Colonic mucosa (tissue), 4 donors: ENCODE results near the gene TMEM33. TPM values are rescaled to one million over a fixed set of nuclear protein-coding genes. Genes with fewer than 3 reads are reported as not detected.

Source experiments
- DNase-seq: peaks from one replicate; pipeline ENCODE4 v3.0.0-alpha.2; 2020
- H3K27ac ChIP-seq: fragments of 200-600 bp; one replicate; pipeline ENCODE4 v1.8.0; 2021
- H3K27me3 ChIP-seq: fragments of 200-600 bp; one replicate; pipeline ENCODE4 v1.8.0; 2021
- H3K36me3 ChIP-seq: fragments of 200-600 bp; one replicate; pipeline ENCODE4 v1.8.0; 2021
- H3K4me1 ChIP-seq: fragments of 200-600 bp; one replicate; pipeline ENCODE4 v1.8.0; 2021; ENCODE audit warnings: mild to moderate bottlenecking
- H3K4me3 ChIP-seq: fragments of 200-600 bp; one replicate; pipeline ENCODE4 v1.8.0; 2021
- H3K9ac ChIP-seq, 2 donors: one replicate each; pipeline ENCODE4 v1.7.0; 2013; ENCODE audit warnings: control low read depth in 2 of 2, low read depth in 2 of 2, low read length in 2 of 2
- H3K9me3 ChIP-seq: fragments of 200-600 bp; one replicate; pipeline ENCODE4 v1.8.0; 2021
- intact Hi-C: fragments of 100-400 bp; cut with DNase I; formaldehyde crosslinking; loops from one replicate; pipeline ENCODE4 v1.14.1; 2022
- total RNA-seq, 2 donors: library from RNA; stranded (reverse); fragmentation: NEBNext Ultra II Directional in 1 of 2; extraction: Animal tissue kit (Norgen Biotek cat#: 25700) in 1 of 2; gene quantifications; one replicate each; pipeline ENCODE4 v1.2.1, GENCODE V29; 2021
- TF ChIP-seq, protein P1 (sequence below): fragments of 200-600 bp; IDR thresholded peaks from one replicate; pipeline ENCODE4 v1.8.0; 2022; ENCODE audit warnings: antibody characterized with exemption, mild to moderate bottlenecking
- donor health status: healthy.
- donor health status: DM: no; HTN: no; CAD: no.
- donor health status: DM: no; HTN: no; CAD: no.

TMEM33 gene
- total RNA-seq, 2 donors from 2014 or later, result 75.4 to 93.0 TPM

- Histone ChIP-seq H3K4me1 (no peaks in the 10 kb centered on the region), H3K27ac (no peak overlapping the region), H3K36me3 (no peaks in the 10 kb centered on the region), H3K9ac (no peak overlapping the region), H3K4me3 (no peak overlapping the region), H3K9me3 (no peaks in the 10 kb centered on the region), H3K27me3 (no peaks in the 10 kb centered on the region)
- TF ChIP-seq, protein P1, sequence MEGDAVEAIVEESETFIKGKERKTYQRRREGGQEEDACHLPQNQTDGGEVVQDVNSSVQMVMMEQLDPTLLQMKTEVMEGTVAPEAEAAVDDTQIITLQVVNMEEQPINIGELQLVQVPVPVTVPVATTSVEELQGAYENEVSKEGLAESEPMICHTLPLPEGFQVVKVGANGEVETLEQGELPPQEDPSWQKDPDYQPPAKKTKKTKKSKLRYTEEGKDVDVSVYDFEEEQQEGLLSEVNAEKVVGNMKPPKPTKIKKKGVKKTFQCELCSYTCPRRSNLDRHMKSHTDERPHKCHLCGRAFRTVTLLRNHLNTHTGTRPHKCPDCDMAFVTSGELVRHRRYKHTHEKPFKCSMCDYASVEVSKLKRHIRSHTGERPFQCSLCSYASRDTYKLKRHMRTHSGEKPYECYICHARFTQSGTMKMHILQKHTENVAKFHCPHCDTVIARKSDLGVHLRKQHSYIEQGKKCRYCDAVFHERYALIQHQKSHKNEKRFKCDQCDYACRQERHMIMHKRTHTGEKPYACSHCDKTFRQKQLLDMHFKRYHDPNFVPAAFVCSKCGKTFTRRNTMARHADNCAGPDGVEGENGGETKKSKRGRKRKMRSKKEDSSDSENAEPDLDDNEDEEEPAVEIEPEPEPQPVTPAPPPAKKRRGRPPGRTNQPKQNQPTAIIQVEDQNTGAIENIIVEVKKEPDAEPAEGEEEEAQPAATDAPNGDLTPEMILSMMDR, result no peak
- DNase-seq, result no peak
- intact Hi-C loops, result no loop called here
Observed at GRCh38 chr4:41964401-41964800, 29.2 kb downstream of the TMEM33 start.

DNA sequence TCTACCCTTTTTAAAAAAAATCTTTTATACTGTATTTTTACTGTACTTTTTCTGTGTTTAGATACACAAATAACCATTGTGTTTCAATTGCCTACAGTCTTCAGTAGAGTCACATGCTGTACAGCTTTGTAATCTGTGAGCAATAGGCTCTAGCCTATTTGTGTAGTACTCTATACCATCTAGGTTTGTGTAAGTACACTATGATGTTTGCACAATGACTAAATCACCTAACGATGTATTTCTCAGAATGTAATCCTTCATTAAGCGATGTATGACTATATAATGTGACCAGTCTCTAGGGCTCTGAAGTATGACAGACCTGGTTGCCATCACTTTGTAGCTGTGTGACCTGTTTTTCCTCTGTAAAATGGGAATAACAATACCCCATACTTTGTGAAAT lies 32.2 kb downstream of the TMEM33 start:
- DNase-seq, result no peak
- H3K36me3 ChIP-seq, result no peaks in the 10 kb centered on the region
- intact Hi-C loops, result no loop called here
- H3K27ac ChIP-seq, result no peak overlapping the region
- TF ChIP-seq, protein P1, result no peak
- H3K27me3 ChIP-seq, result no peaks in the 10 kb centered on the region
- no peaks in the 10 kb centered on the region for H3K4me1 ChIP-seq
- H3K9me3 ChIP-seq, result no peaks in the 10 kb centered on the region
- H3K4me3 ChIP-seq, result no peak overlapping the region
- no peak overlapping the region for H3K9ac ChIP-seq

DNA sequence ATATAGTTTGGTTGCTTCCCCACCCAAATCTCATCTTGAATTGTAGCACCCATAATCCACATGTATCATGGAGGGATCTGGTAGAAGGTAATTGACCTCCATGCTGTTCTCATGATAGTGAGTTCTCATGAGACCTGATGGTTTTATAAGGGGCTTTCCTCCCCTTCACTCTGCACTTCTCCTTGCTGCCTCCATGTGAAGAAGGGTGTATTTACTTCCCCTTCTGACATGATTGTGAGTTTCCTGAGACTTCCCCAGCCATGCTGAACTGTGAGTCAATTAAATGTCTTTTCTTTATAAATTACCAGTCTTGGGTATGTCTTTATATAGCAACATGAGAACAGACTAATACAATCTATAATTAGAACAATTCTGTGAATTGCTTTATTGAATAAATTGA lies 34.4 kb downstream of the TMEM33 start:
- TF ChIP-seq, protein P1, result no peak
- Histone ChIP-seq H3K9ac (no peak overlapping the region), H3K4me1 (no peaks in the 10 kb centered on the region), H3K9me3 (no peaks in the 10 kb centered on the region), H3K36me3 (no peaks in the 10 kb centered on the region), H3K27ac (no peak overlapping the region), H3K4me3 (no peak overlapping the region), H3K27me3 (no peaks in the 10 kb centered on the region)
- no peak for DNase-seq
- intact Hi-C loops, result no loop called here

DNA sequence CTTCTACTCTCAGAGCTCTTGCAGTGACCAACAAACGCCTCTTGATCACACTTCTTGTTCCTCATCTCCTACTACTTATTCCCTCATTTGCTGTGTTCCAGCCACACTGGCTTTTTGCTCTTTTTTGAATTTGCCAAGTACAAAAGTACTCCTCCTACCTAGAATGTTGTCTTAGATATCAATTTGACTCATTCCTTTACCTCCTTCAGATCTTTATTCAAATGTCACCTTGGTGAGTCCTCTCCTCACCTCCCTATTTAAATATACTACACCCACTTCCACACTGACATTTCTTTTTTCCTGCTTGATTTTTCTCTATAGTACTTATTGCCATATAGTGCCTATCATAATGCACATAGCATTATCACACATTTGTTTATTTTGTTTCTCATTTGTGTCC lies 40.1 kb downstream of the TMEM33 start:
- H3K27ac ChIP-seq, result no peak overlapping the region
- H3K9ac ChIP-seq, result no peak overlapping the region
- DNase-seq, result no peak
- no peak overlapping the region for H3K4me3 ChIP-seq
- H3K36me3 ChIP-seq, result no peaks in the 10 kb centered on the region
- intact Hi-C loops, result no loop called here
- no peaks in the 10 kb centered on the region for H3K27me3 ChIP-seq
- TF ChIP-seq, protein P1, result no peak
- no peaks in the 10 kb centered on the region for H3K4me1 ChIP-seq
- no peaks in the 10 kb centered on the region for H3K9me3 ChIP-seq

- TF ChIP-seq, protein P1, result no peak
- intact Hi-C loops, result no loop called here
- Histone ChIP-seq H3K36me3 (no peaks in the 10 kb centered on the region), H3K27me3 (no peaks in the 10 kb centered on the region), H3K27ac (no peak overlapping the region), H3K9me3 (no peaks in the 10 kb centered on the region), H3K4me1 (no peaks in the 10 kb centered on the region), H3K4me3 (no peak overlapping the region), H3K9ac (no peak overlapping the region)
- no peak for DNase-seq
Observed at GRCh38 chr4:41976775-41977516, 41.7 kb downstream of the TMEM33 start.
